K562 (cell line): ENCODE data around the gene SH2D4B. TPM values are rescaled to one million over a fixed set of nuclear protein-coding genes. Genes with fewer than 3 reads are reported as not detected.

Experiments
- ATF1 ChIP-seq, 2 experiments: fragments of 450-650 bp in 1 of 2; IDR thresholded peaks; 2 replicates each; pipeline ENCODE4 v1.6.1; 2016; ENCODE audit warnings: missing compliant biosample characterization in 1 of 2, missing genetic modification characterization in 1 of 2
- CHCHD3 ChIP-seq: fragments of 250-450 bp; sonication (Bioruptor Pico); IDR thresholded peaks from 2 replicates; pipeline ENCODE4 v2.1.2; 2022; ENCODE audit warnings: mild to moderate bottlenecking
- CREM ChIP-seq: IDR thresholded peaks from 2 replicates; pipeline ENCODE4 v1.6.1; 2014; ENCODE audit warnings: antibody characterized with exemption, low read depth
- ERF ChIP-seq: fragments of 450-650 bp; formaldehyde crosslinking; IDR thresholded peaks from 2 replicates; pipeline ENCODE4 v1.4.0; 2020; ENCODE audit warnings: mild to moderate bottlenecking, mixed read lengths
- FOXM1 ChIP-seq, 2 experiments: fragments of 450-650 bp in 1 of 2; sonication (generic) in 1 of 2; formaldehyde crosslinking in 1 of 2; IDR thresholded peaks; 2 replicates each; pipeline versions ENCODE4 v1.6.1 to v1.9.0; 2017 to 2022; ENCODE audit warnings: low read depth in 2 of 2, mild to moderate bottlenecking in 2 of 2, missing genetic modification reagents in 1 of 2, moderate library complexity in 1 of 2
- MTA2 ChIP-seq: fragments of 450-650 bp; IDR thresholded peaks from 2 replicates; pipeline ENCODE4 v1.6.1; 2016; ENCODE audit warnings: low read depth
- MYNN ChIP-seq, 2 experiments: sonication (generic); formaldehyde crosslinking in 1 of 2; IDR thresholded peaks; 2 replicates each; pipeline versions ENCODE4 v1.5.0 to v1.6.1; 2016 to 2020; ENCODE audit warnings: antibody characterized with exemption in 1 of 2, missing genetic modification reagents in 1 of 2
- NCOA1 ChIP-seq: fragments of 450-650 bp; IDR thresholded peaks from 2 replicates; pipeline ENCODE4 v1.6.1; 2016; ENCODE audit warnings: low read depth
- NR2F6 ChIP-seq: fragments of 450-650 bp; formaldehyde crosslinking; IDR thresholded peaks from 2 replicates; pipeline ENCODE4 v1.4.0; 2020; ENCODE audit warnings: mild to moderate bottlenecking
- RFX1 ChIP-seq: fragments of 450-650 bp; IDR thresholded peaks from 2 replicates; pipeline ENCODE4 v1.6.1; 2016; ENCODE audit warnings: mild to moderate bottlenecking, moderate library complexity
- SMAD1 ChIP-seq: fragments of 150-350 bp; IDR thresholded peaks from 2 replicates; pipeline ENCODE4 v1.6.1; 2014; ENCODE audit warnings: low read length, low read depth; ENCODE audit not compliant: partially characterized antibody
- SMAD4 ChIP-seq: fragments of 250-450 bp; sonication (Bioruptor Pico); conservative IDR thresholded peaks from 2 replicates; pipeline ENCODE4 v1.8.0; 2021; ENCODE audit warnings: inconsistent platforms, mild to moderate bottlenecking, moderate library complexity
- SP1 ChIP-seq: sonication (generic); formaldehyde crosslinking; IDR thresholded peaks from 2 replicates; pipeline ENCODE4 v1.8.1; 2022; ENCODE audit warnings: mild to moderate bottlenecking, missing genetic modification reagents
- SRF ChIP-seq, 2 experiments: fragments of 250-450, 450-650 bp in 1 of 2; sonication (Bioruptor Pico) in 1 of 2; sonication (generic) in 1 of 2; formaldehyde crosslinking; IDR thresholded peaks; 2 replicates each; pipeline versions ENCODE4 v1.5.0 to v1.5.1; 2020 to 2022; ENCODE audit warnings: mild to moderate bottlenecking in 1 of 2, missing genetic modification reagents in 1 of 2
- TCF7L2 ChIP-seq: fragments of 150-350 bp; IDR thresholded peaks from 2 replicates; pipeline ENCODE4 v1.6.1; 2016; ENCODE audit warnings: low read depth, mild to moderate bottlenecking, low read length, moderate library complexity
- TEAD4 ChIP-seq, 2 experiments: sonication (generic) in 1 of 2; formaldehyde crosslinking in 1 of 2; IDR thresholded peaks; 2 replicates each; pipeline versions ENCODE4 v1.6.1 to v1.8.0; 2012 to 2022; ENCODE audit warnings: borderline replicate concordance in 1 of 2, inconsistent platforms in 1 of 2, low read length in 1 of 2, mild to moderate bottlenecking in 1 of 2, missing genetic modification reagents in 1 of 2
- ZFP36 ChIP-seq: fragments of 150-350 bp; IDR thresholded peaks from 2 replicates; pipeline ENCODE4 v1.6.1; 2018; ENCODE audit warnings: low read length, low read depth; ENCODE audit not compliant: partially characterized antibody
- ZNF263 ChIP-seq: sonication (generic); formaldehyde crosslinking; IDR thresholded peaks from 2 replicates; pipeline ENCODE4 v1.8.0; 2022; ENCODE audit warnings: mild to moderate bottlenecking, missing genetic modification reagents, borderline replicate concordance
- ZNF583 ChIP-seq: fragments of 250-450 bp; sonication (Bioruptor Pico); IDR thresholded peaks from 2 replicates; pipeline ENCODE4 v1.4.0; 2020
- polyA plus RNA-seq, 8 experiments: library from polyadenylated mRNA; depleted of rRNA in 4 of 8; stranded (reverse) in 5 of 8; unstranded in 3 of 8; fragments of >200 nt; fragmentation: Nextera tagmentation in 2 of 8; fragmentation: Illumina TruSeq in 1 of 8; extraction: Ambion mirVana in 2 of 8; extraction: Trizol in 1 of 8; gene quantifications; 2 replicates each; pipeline versions ENCODE4 v1.2.1 to v1.2.3, GENCODE V29; 2011 to 2014; ENCODE audit warnings: inconsistent platforms in 1 of 8, missing spikeins in 1 of 8
- total RNA-seq, 7 experiments: library from RNA; depleted of rRNA in 6 of 7; stranded (reverse); fragments of >200 nt in 6 of 7; fragmentation: Illumina TruSeq in 2 of 7; extraction: Trizol in 2 of 7; gene quantifications; 2 replicates each; pipeline versions ENCODE4 v1.2.1 to v1.2.3, GENCODE V29; 2011 to 2021; ENCODE audit warnings: low replicate concordance in 1 of 7
- TF ChIP-seq, protein P1 (sequence below): conservative IDR thresholded peaks from 2 replicates; pipeline ENCODE4 v1.6.1; 2011; ENCODE audit warnings: low read depth, mild to moderate bottlenecking, low read length; ENCODE audit not compliant: control insufficient read depth
- TF ChIP-seq, protein P2 (sequence below): fragments of 450-650 bp; IDR thresholded peaks from 2 replicates; pipeline ENCODE4 v1.6.1; 2016; ENCODE audit warnings: antibody characterized with exemption
- TF ChIP-seq, protein P3 (sequence below): fragments of 250-450 bp; sonication (Bioruptor Pico); IDR thresholded peaks from 2 replicates; pipeline ENCODE4 v1.8.0; 2021; ENCODE audit warnings: moderate library complexity, mild to moderate bottlenecking, inconsistent platforms
- TF ChIP-seq, protein P4 (sequence below): fragments of 250-450 bp; sonication (Bioruptor Pico); IDR thresholded peaks from 2 replicates; pipeline ENCODE4 v1.9.0; 2021; ENCODE audit warnings: mild to moderate bottlenecking, inconsistent platforms

SH2D4B gene
- total and polyA plus RNA-seq, 9 of the 15 experiments (the other 6 are each of a cell fraction or from before 2014, with no cell fraction given) = 0.03 to 0.14 (median 0.04) TPM; not detected in 4

DNA sequence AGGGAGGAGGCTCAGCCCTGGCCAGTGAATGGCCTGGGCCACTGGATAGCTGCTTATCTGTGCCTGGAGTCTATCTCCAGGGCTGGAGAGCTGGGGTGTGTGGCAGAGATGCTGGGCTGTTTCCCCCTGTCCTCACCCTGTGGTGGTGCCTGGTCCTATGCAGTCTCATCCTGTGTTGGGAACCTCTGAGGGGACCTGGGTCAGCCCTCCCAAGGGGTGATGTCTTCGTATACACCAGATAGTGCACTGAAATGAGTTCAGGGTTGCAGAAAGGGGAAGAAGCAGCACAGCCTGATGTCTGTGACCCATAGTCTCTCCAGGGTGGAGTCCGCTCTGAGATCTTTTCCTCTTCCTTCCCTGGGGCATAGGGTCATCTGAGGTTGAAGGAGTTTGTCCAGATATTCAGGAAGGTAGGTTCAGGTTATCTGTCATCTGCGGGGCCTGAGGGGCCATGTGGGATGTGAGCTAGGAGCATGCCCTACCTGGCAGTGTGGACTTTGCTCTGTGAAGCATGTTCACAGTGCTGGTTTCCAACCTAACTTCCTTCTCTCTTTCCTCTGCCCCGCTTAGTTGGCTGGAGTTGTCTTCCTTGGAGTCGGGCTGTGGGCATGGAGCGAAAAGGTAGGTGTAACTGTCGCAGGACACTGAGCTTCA, 33.4 kb upstream of the SH2D4B start (continued):
- TF ChIP-seq, protein P1, sequence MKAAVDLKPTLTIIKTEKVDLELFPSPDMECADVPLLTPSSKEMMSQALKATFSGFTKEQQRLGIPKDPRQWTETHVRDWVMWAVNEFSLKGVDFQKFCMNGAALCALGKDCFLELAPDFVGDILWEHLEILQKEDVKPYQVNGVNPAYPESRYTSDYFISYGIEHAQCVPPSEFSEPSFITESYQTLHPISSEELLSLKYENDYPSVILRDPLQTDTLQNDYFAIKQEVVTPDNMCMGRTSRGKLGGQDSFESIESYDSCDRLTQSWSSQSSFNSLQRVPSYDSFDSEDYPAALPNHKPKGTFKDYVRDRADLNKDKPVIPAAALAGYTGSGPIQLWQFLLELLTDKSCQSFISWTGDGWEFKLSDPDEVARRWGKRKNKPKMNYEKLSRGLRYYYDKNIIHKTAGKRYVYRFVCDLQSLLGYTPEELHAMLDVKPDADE = peak; percentile 33; the same call in 1 of the 2 replicates
- peak; percentile 72; the same call in 1 of the 2 replicates for TF ChIP-seq ZNF583 (CRISPR knock-in tag)
- TF ChIP-seq NCOA1 = peak; percentile 74; the same call in 1 of the 2 replicates
- TF ChIP-seq SRF (CRISPR knock-in tag; IDR thresholded peaks at IDR 0.05) = peak in 1 of 2 experiments; percentile 79; a peak in 1 of 4 replicates
- TF ChIP-seq MYNN (IDR thresholded peaks at IDR 0.05) = peak; percentile 80; the same call in 1 of the 2 replicates
- TF ChIP-seq MYNN (CRISPR knock-in tag; IDR thresholded peaks at IDR 0.05) = no peak
- no peak for TF ChIP-seq SMAD1
- TF ChIP-seq ZNF263 (CRISPR knock-in tag) = peak; percentile 17; the same call in 1 of the 2 replicates
- peak; percentile 25; the same call in 1 of the 2 replicates for TF ChIP-seq CREM
- peak; percentile 85; the same call in 1 of the 2 replicates for TF ChIP-seq SMAD4
- TF ChIP-seq ZFP36 = peak; percentile 51
- no peak for TF ChIP-seq NR2F6 (CRISPR knock-in tag)
- TF ChIP-seq TCF7L2 = no peak
- no peak for TF ChIP-seq ERF (CRISPR knock-in tag)
- TF ChIP-seq CHCHD3 (CRISPR knock-in tag) = no peak
- TF ChIP-seq, protein P2, sequence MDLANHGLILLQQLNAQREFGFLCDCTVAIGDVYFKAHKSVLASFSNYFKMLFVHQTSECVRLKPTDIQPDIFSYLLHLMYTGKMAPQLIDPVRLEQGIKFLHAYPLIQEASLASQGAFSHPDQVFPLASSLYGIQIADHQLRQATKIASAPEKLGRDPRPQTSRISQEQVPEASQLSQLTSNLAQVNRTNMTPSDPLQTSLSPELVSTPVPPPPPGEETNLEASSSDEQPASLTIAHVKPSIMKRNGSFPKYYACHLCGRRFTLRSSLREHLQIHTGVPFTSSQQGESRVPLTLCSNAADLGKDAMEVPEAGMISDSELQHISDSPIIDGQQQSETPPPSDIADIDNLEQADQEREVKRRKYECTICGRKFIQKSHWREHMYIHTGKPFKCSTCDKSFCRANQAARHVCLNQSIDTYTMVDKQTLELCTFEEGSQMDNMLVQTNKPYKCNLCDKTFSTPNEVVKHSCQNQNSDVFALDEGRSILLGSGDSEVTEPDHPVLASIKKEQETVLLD = peak; percentile 73
- TF ChIP-seq SP1 (CRISPR knock-in tag) = peak; percentile 39; the same call in 1 of the 2 replicates
- TF ChIP-seq, protein P3, sequence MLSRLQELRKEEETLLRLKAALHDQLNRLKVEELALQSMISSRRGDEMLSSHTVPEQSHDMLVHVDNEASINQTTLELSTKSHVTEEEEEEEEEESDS (CRISPR knock-in tag) = no peak
- TF ChIP-seq TEAD4 (IDR thresholded peaks at IDR 0.05; ENCODE audit: low read length) = peak; percentile 91
- TF ChIP-seq TEAD4 (CRISPR knock-in tag; IDR thresholded peaks at IDR 0.05; ENCODE audit: borderline replicate concordance) = no peak
- peak; percentile 78; the same call in 1 of the 2 replicates for TF ChIP-seq MTA2
- TF ChIP-seq FOXM1 (IDR thresholded peaks at IDR 0.05; ENCODE audit: low read depth) = peak; percentile 79; the same call in 1 of the 2 replicates
- TF ChIP-seq FOXM1 (CRISPR knock-in tag; IDR thresholded peaks at IDR 0.05; ENCODE audit: low read depth) = no peak
- no peak for TF ChIP-seq ATF1 (CRISPR knock-in tag; IDR thresholded peaks at IDR 0.05)
- peak; percentile 37; the same call in 1 of the 2 replicates for TF ChIP-seq ATF1 (tag; IDR thresholded peaks at IDR 0.05)
- TF ChIP-seq, protein P4, sequence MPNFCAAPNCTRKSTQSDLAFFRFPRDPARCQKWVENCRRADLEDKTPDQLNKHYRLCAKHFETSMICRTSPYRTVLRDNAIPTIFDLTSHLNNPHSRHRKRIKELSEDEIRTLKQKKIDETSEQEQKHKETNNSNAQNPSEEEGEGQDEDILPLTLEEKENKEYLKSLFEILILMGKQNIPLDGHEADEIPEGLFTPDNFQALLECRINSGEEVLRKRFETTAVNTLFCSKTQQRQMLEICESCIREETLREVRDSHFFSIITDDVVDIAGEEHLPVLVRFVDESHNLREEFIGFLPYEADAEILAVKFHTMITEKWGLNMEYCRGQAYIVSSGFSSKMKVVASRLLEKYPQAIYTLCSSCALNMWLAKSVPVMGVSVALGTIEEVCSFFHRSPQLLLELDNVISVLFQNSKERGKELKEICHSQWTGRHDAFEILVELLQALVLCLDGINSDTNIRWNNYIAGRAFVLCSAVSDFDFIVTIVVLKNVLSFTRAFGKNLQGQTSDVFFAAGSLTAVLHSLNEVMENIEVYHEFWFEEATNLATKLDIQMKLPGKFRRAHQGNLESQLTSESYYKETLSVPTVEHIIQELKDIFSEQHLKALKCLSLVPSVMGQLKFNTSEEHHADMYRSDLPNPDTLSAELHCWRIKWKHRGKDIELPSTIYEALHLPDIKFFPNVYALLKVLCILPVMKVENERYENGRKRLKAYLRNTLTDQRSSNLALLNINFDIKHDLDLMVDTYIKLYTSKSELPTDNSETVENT (CRISPR knock-in tag) = peak; percentile 38; the same call in 1 of the 2 replicates
- no peak for TF ChIP-seq RFX1
